H4 (cell line): ENCODE measurements around the gene CNPPD1. TPM values are rescaled to one million over a fixed set of nuclear protein-coding genes. Genes with fewer than 3 reads are reported as not detected.
A peak's percentile ranks its signal among the peaks of the same experiment; 100 is the strongest.
"Not testable (repeated sequence)": the region's sequence is repeated elsewhere in the genome, so short reads cannot be mapped to it uniquely, and the experiment has no call there.

Experiments
- DNase-seq: peaks from one replicate; pipeline ENCODE4 v3.0.0-alpha.2; 2015; ENCODE audit warnings: low spot score
- total RNA-seq: library from RNA; depleted of rRNA; stranded (reverse); fragments of >200 nt; shearing (Covaris generic); gene quantifications from 2 replicates; pipeline ENCODE4 v1.2.3, GENCODE V29; 2014

Gene CNPPD1
- total RNA-seq, 1 experiment from 2014 or later, result 13.3 TPM

- peak; percentile 42 for DNase-seq
These were observed 31.4 kb upstream of the CNPPD1 start for GRCh38 chr2:219207884-219208740.

GRCh38 chr2:219207134-219207883, 30.6 kb upstream of the CNPPD1 start:
- no peak for DNase-seq

GRCh38 chr2:219206328-219207133, 29.8 kb upstream of the CNPPD1 start, which contains the start of gene ZFAND2B:
Gene ZFAND2B, plus strand, starts transcription at chr2:219206782. Its CDS starts 206 bp downstream, at chr2:219206988.
- peak; percentile 86 for DNase-seq

- DNase-seq, result no peak
These were observed 29.2 kb upstream of the CNPPD1 start for GRCh38 chr2:219205981-219206327.

- DNase-seq, result no peak
These were observed 28.4 kb upstream of the CNPPD1 start for GRCh38 chr2:219205165-219205538.

- no peak for DNase-seq
These were observed 27.9 kb upstream of the CNPPD1 start for GRCh38 chr2:219204425-219205164.

- not testable (repeated sequence) for DNase-seq
These were observed 24.6 kb upstream of the CNPPD1 start for GRCh38 chr2:219201331-219201730.

- DNase-seq, result not testable (repeated sequence)
These were observed 24.0 kb upstream of the CNPPD1 start for GRCh38 chr2:219200502-219201326.

GRCh38 chr2:219199470-219200211, 22.9 kb upstream of the CNPPD1 start:
- no peak for DNase-seq

- DNase-seq, result no peak
These were observed 22.2 kb upstream of the CNPPD1 start for GRCh38 chr2:219198974-219199373.

GRCh38 chr2:219197388-219197787, 20.7 kb upstream of the CNPPD1 start:
- no peak for DNase-seq

GRCh38 chr2:219186754-219187456, 10.2 kb upstream of the CNPPD1 start:
- DNase-seq, result no peak

GRCh38 chr2:219184121-219184520, 7.4 kb upstream of the CNPPD1 start:
- DNase-seq, result no peak

GRCh38 chr2:219183151-219183772, 6.5 kb upstream of the CNPPD1 start:
- DNase-seq, result no peak

- no peak for DNase-seq
These were observed 5.8 kb upstream of the CNPPD1 start for GRCh38 chr2:219182331-219183150.

- no peak for DNase-seq
These were observed 4.8 kb upstream of the CNPPD1 start for GRCh38 chr2:219181531-219181930.

GRCh38 chr2:219180961-219181360, 4.2 kb upstream of the CNPPD1 start:
- no peak for DNase-seq
